ENCODE data around the gene PTPRD.

- TF ChIP-seq CTCF (conservative IDR thresholded peaks at IDR 0.05; ENCODE audit: low read length), result no peak
- no peak for TF ChIP-seq EZH2phosphoT487 (IDR thresholded peaks at IDR 0.05; ENCODE audit: borderline replicate concordance)
Observed at GRCh38 chr9:8783941-8784340, 1828.9 kb downstream of the PTPRD start.

Data from Loucy (cell line).